HCT116 (cell line): Measurements from ENCODE around the gene SLC35F6. TPM values are rescaled to one million over a fixed set of nuclear protein-coding genes. Genes with fewer than 3 reads are reported as not detected.

ENCODE experiments used
- ATAC-seq: fragments of 200-7000 bp; cut with Tn5 transposase; 2 replicates; pipeline ENCODE4 v1.9.1; 2020; ENCODE audit warnings: mild to moderate bottlenecking, moderate library complexity
- BruUV-seq: library from RNA; stranded (reverse); fragments of 400-500 nt; replicated peaks from 2 replicates; lab custom pipeline; 2021; lab: Mats Ljungman, UMichigan
- CTCF ChIA-PET: fragments of 300-600 bp; sonication (Branson Sonifier 250); formaldehyde crosslinking; loops from one replicate; lab custom pipeline; 2021; ENCODE audit warnings: antibody characterized with exemption; lab: Charles Lee
- POLR2A ChIA-PET: fragments of 300-600, 350-600 bp; sonication (Branson Sonifier 250); formaldehyde crosslinking; loops from one replicate; lab custom pipeline; 2021; ENCODE audit warnings: antibody characterized with exemption; lab: Charles Lee
- RAD21 ChIA-PET, 2 experiments: fragments of 300-600 bp; sonication (Branson Sonifier 250); formaldehyde crosslinking; loops; one replicate each; lab custom pipeline; 2023; ENCODE audit warnings: low total read pairs in 2 of 2; ENCODE audit not compliant: uncharacterized antibody in 2 of 2, unreplicated experiment in 2 of 2, low non-redundant PET in 1 of 2; lab: Charles Lee
- DNase-seq: peaks from one replicate; pipeline ENCODE4 v3.0.0-alpha.2; 2010; ENCODE audit warnings: low read depth, low spot score
- H2AFZ ChIP-seq: fragments of 200-600 bp; shearing (Covaris generic), sonication (generic); 2 replicates; pipeline ENCODE4 v1.6.1; 2017; ENCODE audit warnings: low read depth, mixed run types, mixed read lengths, antibody characterized with exemption, low read length; ENCODE audit not compliant: poor library complexity, severe bottlenecking
- H3K27ac ChIP-seq: 2 replicates; pipeline ENCODE4 v1.5.1; 2012; ENCODE audit warnings: low read depth, low read length
- H3K27me3 ChIP-seq: fragments of 200-600 bp; sonication (generic); 2 replicates; pipeline ENCODE4 v1.6.1; 2016; ENCODE audit warnings: mixed run types, low read length, mixed read lengths; ENCODE audit not compliant: insufficient read depth
- H3K36me3 ChIP-seq, 2 experiments: fragments of 200-500 bp in 1 of 2; fragments of 200-600 bp in 1 of 2; sonication (Bioruptor generic) in 1 of 2; sonication (generic) in 1 of 2; 2 replicates each; pipeline versions ENCODE4 v1.5.1 to v1.6.1; 2014 to 2016; ENCODE audit warnings: low read length in 2 of 2, inconsistent platforms in 1 of 2, mixed read lengths in 1 of 2, mixed run types in 1 of 2; ENCODE audit not compliant: insufficient read depth in 2 of 2, control insufficient read depth in 1 of 2
- H3K4me1 ChIP-seq, 2 experiments: fragments of 200-600 bp in 1 of 2; sonication (generic) in 1 of 2; 2 replicates each; pipeline versions ENCODE4 v1.5.1 to v1.6.1; 2012 to 2017; ENCODE audit warnings: low read length in 2 of 2, inconsistent platforms in 1 of 2, mild to moderate bottlenecking in 1 of 2, mixed read lengths in 1 of 2, mixed run types in 1 of 2, moderate library complexity in 1 of 2; ENCODE audit not compliant: insufficient read depth in 2 of 2, control insufficient read depth in 1 of 2
- H3K4me2 ChIP-seq: fragments of 200-600 bp; sonication (generic); 2 replicates; pipeline ENCODE4 v1.6.1; 2017; ENCODE audit warnings: mixed run types, low read length, mixed read lengths
- H3K4me3 ChIP-seq, 2 experiments: fragments of 200-600 bp in 1 of 2; sonication (generic) in 1 of 2; replicated peaks in 1 of 2; 2 replicates each; pipeline ENCODE4 v1.5.1; 2011 to 2016; ENCODE audit warnings: low read length in 2 of 2, control low read depth in 1 of 2, low read depth in 1 of 2, mild to moderate bottlenecking in 1 of 2, mixed read lengths in 1 of 2, mixed run types in 1 of 2
- H3K79me2 ChIP-seq: fragments of 200-600 bp; sonication (generic); 2 replicates; pipeline ENCODE4 v1.6.1; 2017; ENCODE audit warnings: mild to moderate bottlenecking, mixed run types, low read length, moderate library complexity, mixed read lengths; ENCODE audit not compliant: insufficient read depth
- H3K9ac ChIP-seq: fragments of 200-600 bp; sonication (generic); 2 replicates; pipeline ENCODE4 v1.6.1; 2016; ENCODE audit warnings: low read length, mixed read lengths
- H3K9me2 ChIP-seq: fragments of 200-600 bp; sonication (generic), shearing (Covaris generic); 2 replicates; pipeline ENCODE4 v1.6.1; 2017; ENCODE audit warnings: mixed run types, mild to moderate bottlenecking, moderate library complexity; ENCODE audit not compliant: insufficient read depth
- H3K9me3 ChIP-seq, 2 experiments: fragments of 200-500 bp in 1 of 2; fragments of 200-600 bp in 1 of 2; sonication (Bioruptor generic) in 1 of 2; sonication (generic) in 1 of 2; 2 replicates each; pipeline ENCODE4 v1.6.1; 2014 to 2017; ENCODE audit warnings: low read length in 2 of 2, mixed read lengths in 2 of 2, inconsistent platforms in 1 of 2, low read depth in 1 of 2, mild to moderate bottlenecking in 1 of 2, mixed run types in 1 of 2, moderate library complexity in 1 of 2; ENCODE audit not compliant: control insufficient read depth in 1 of 2, insufficient read depth in 1 of 2
- H4K20me1 ChIP-seq: fragments of 200-600 bp; sonication (generic), shearing (Covaris generic); 2 replicates; pipeline ENCODE4 v1.6.1; 2017; ENCODE audit warnings: mixed run types, mild to moderate bottlenecking, moderate library complexity; ENCODE audit not compliant: insufficient read depth
- ATF3 ChIP-seq: IDR thresholded peaks from 2 replicates; pipeline ENCODE4 v1.6.1; 2012
- CBX3 ChIP-seq: IDR thresholded peaks from 2 replicates; pipeline ENCODE4 v1.6.1; 2012; ENCODE audit warnings: low read depth
- EGR1 ChIP-seq: IDR thresholded peaks from 2 replicates; pipeline ENCODE4 v1.6.1; 2012; ENCODE audit warnings: low read depth
- EZH2phosphoT487 ChIP-seq: fragments of 200-600 bp; IDR thresholded peaks from 2 replicates; pipeline ENCODE4 v1.6.1; 2018; ENCODE audit warnings: antibody characterized with exemption, borderline replicate concordance
- SP1 ChIP-seq: IDR thresholded peaks from 2 replicates; pipeline ENCODE4 v1.6.1; 2012; ENCODE audit warnings: low read depth
- SRF ChIP-seq: IDR thresholded peaks from 2 replicates; pipeline ENCODE4 v1.6.1; 2012; ENCODE audit warnings: low read depth
- ZNF274 ChIP-seq: fragments of 200-500 bp; sonication (Bioruptor generic); IDR thresholded peaks from 2 replicates; pipeline ENCODE4 v1.6.1; 2014; ENCODE audit warnings: mild to moderate bottlenecking, low read depth, low read length, inconsistent platforms
- intact Hi-C: fragments of 100-400 bp; cut with micrococcal nuclease; formaldehyde crosslinking; loops from 2 replicates; pipeline ENCODE4 v1.10.0; 2022
- total RNA-seq: library from RNA; stranded (reverse); gene quantifications from one replicate; pipeline ENCODE4 v1.2.1, GENCODE V29; 2021; ENCODE audit not compliant: unreplicated experiment
- TF ChIP-seq, protein P1 (sequence below): IDR thresholded peaks from 2 replicates; pipeline ENCODE4 v1.6.1; 2011; ENCODE audit warnings: mild to moderate bottlenecking, low read length, moderate library complexity; ENCODE audit not compliant: insufficient replicate concordance; ENCODE audit errors: extremely low read depth

The SLC35F6 gene
- total RNA-seq, 1 experiment from 2014 or later = 34.5 TPM

DNA sequence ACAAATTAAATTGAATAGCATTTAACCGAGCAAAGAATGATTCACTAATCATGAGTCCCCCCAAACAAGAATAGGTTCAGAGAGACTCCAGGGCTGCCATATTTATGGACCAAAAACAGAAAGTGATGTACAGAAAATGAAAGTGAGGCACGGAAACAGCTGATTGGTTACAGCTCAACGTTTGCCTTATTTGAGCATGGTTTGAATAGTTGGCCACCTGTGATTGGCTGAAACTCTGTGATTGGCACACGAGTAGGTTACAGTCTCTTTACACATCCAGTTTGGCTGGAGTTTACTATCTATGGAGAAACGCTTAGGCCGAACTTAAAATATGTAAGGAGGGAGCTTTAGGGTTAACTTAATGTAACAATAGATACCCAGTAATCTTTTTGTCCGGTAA is 56.8 kb downstream of the SLC35F6 start:
- CTCF ChIA-PET = interaction anchor here (0.6 kb wide), 1 partner anchor 122 kb away, joined by 3 read pairs; no protein-coding TSS in a partner anchor

DNA sequence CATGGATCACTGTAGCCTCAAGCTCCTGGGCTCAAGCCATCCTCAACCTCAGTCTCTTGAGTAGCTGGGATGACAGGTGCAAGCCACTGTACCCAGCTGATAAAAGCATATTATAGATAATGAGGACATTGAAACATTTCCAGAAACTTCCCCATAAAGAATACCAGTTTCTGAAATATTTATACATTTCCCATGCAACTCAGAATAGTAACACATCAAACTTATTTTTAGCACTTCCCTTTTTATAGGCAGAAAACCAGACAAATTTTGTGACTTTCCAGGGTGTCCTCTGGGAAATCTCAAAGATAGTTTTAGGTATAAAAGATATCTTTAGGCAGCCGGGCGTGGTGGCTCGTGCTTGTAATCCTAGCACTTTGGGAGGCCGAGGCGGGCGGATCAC is 58.8 kb downstream of the SLC35F6 start:
- Histone ChIP-seq H3K36me3 (no peaks in the 10 kb centered on the region), H3K9ac (no peak overlapping the region), H3K27me3 (no peaks in the 10 kb centered on the region), H4K20me1 (no peaks in the 10 kb centered on the region), H3K4me2 (no peak overlapping the region), H3K9me2 (no peaks in the 10 kb centered on the region), H3K4me3 (no peak overlapping the region), H2AFZ (no peak overlapping the region), H3K27ac (no peak overlapping the region), H3K79me2 (no peaks in the 10 kb centered on the region), H3K9me3 (no peaks in the 10 kb centered on the region), H3K4me1 (no peaks in the 10 kb centered on the region)
- DNase-seq = no peak
- intact Hi-C loops = no loop called here
- no peak for ATAC-seq
- no TSS peak for BruUV-seq
- ChIA-PET RAD21 (no interaction called here), POLR2A (interaction anchor here (0.7 kb wide), 1 partner anchor 51 kb away, joined by 3 read pairs; no protein-coding TSS in a partner anchor), CTCF (interaction anchor here (0.9 kb wide), 1 partner anchor 100 kb away, joined by 3 read pairs; no protein-coding TSS in a partner anchor)
- TF ChIP-seq CBX3 (no peak), SP1 (no peak), EZH2phosphoT487 (no peak), ATF3 (no peak), ZNF274 (no peak), SRF (no peak)
- TF ChIP-seq, protein P1, sequence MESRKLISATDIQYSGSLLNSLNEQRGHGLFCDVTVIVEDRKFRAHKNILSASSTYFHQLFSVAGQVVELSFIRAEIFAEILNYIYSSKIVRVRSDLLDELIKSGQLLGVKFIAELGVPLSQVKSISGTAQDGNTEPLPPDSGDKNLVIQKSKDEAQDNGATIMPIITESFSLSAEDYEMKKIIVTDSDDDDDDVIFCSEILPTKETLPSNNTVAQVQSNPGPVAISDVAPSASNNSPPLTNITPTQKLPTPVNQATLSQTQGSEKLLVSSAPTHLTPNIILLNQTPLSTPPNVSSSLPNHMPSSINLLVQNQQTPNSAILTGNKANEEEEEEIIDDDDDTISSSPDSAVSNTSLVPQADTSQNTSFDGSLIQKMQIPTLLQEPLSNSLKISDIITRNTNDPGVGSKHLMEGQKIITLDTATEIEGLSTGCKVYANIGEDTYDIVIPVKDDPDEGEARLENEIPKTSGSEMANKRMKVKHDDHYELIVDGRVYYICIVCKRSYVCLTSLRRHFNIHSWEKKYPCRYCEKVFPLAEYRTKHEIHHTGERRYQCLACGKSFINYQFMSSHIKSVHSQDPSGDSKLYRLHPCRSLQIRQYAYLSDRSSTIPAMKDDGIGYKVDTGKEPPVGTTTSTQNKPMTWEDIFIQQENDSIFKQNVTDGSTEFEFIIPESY = no peak

More for the DNA sequence above, 56.8 kb downstream of the SLC35F6 start:
- Histone ChIP-seq H3K9me2 (no peaks in the 10 kb centered on the region), H3K9ac (no peak overlapping the region), H3K27me3 (no peaks in the 10 kb centered on the region), H3K27ac (no peak overlapping the region), H4K20me1 (no peaks in the 10 kb centered on the region), H3K79me2 (no peaks in the 10 kb centered on the region), H3K9me3 (no peaks in the 10 kb centered on the region), H2AFZ (no peak overlapping the region), H3K4me2 (no peak overlapping the region), H3K4me3 (no peak overlapping the region)
- no peak for ATAC-seq
- ChIA-PET POLR2A (no interaction called here), RAD21 (no interaction called here)
- no peak for DNase-seq
- no TSS peak for BruUV-seq
- intact Hi-C loops = no loop called here
- TF ChIP-seq EGR1 (no peak), SRF (peak; percentile 65; the same call in 1 of the 2 replicates)
- TF ChIP-seq, all 23 proteins: peak for 1
- H3K36me3 ChIP-seq = no peaks in the 10 kb centered on the region
- peaks cover 2 to 10% of the 10 kb centered on the region in 2 experiments; a peak in 3 of 4 replicates for H3K4me1 ChIP-seq

Other genes starting within 250 kb of the SLC35F6 start
- not detected for gene CIB4, start 122.9 kb upstream of the SLC35F6 start, total RNA-seq
- gene KCNK3, start 71.6 kb upstream of the SLC35F6 start, total RNA-seq = 0.71 TPM
- gene CENPA, start 21.8 kb downstream of the SLC35F6 start, total RNA-seq = 45.8 TPM
- 8.4 TPM for gene DPYSL5, start 83.8 kb downstream of the SLC35F6 start, total RNA-seq
- 12.1 TPM for gene MAPRE3, start 206.4 kb downstream of the SLC35F6 start, total RNA-seq